HG03354 (cell line): ENCODE results near the gene TARBP2.
A peak's percentile ranks its signal among the peaks of the same experiment; 100 is the strongest.

ENCODE experiments used
- ATAC-seq: cut with Tn5 transposase; IDR thresholded peaks from one replicate; pipeline ENCODE4 v1.9.1; 2021; ENCODE audit warnings: mild to moderate bottlenecking; ENCODE audit not compliant: unreplicated experiment, poor library complexity, severe bottlenecking

TARBP2 gene

DNA sequence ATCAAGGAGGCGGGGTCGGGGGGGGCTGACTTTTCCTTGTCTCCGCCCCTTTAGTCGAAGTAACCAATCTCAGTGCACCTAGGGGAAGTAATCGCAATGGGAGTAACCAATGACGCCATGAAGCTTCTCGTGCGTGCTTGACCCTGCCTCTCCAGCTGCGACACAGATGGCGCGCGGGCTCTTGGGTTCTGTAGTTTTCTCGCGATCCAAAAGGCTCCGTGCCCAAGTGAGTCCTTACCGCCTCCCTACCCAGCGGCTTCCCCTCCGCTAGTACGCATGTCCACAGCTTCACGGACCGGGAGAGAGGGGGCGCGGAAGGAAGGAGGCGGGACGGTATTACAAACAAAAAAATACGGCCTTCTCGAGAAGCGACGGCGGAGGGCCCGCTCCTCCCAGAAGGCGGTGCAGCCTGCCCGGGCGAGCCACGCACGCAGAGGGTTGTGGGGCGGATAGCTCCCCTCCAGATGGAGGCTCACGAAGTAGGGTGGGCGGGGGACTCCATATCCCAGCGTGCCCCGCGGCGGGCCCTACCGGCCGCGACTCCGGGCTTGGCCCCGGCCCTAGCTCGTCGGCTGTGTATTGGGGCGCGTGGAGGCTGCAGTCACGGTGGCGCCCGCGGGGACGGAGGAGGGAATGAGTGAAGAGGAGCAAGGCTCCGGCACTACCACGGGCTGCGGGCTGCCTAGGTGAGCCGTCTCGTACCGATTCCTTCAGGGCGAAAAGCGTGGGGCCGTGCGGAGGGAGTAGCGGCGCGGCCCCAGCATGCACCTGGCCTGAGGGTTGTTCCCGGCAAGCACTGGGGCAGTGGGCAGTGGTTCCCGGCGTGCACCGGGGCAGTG, at the start of gene TARBP2:
Gene TARBP2, plus strand, starts transcription at position 508 of the 839 bp plus-strand sequence. Its CDS starts 126 bp downstream, at position 634.
- peak; percentile 85 for ATAC-seq

GRCh38 chr12:53451661-53452158, 49.4 kb upstream of the TARBP2 start, which contains the start of gene PCBP2:
TSS of gene PCBP2 (plus strand) at chr12:53452102. CDS start at chr12:53454801, 2,699 bp downstream.
- peak; percentile 97 for ATAC-seq

DNA sequence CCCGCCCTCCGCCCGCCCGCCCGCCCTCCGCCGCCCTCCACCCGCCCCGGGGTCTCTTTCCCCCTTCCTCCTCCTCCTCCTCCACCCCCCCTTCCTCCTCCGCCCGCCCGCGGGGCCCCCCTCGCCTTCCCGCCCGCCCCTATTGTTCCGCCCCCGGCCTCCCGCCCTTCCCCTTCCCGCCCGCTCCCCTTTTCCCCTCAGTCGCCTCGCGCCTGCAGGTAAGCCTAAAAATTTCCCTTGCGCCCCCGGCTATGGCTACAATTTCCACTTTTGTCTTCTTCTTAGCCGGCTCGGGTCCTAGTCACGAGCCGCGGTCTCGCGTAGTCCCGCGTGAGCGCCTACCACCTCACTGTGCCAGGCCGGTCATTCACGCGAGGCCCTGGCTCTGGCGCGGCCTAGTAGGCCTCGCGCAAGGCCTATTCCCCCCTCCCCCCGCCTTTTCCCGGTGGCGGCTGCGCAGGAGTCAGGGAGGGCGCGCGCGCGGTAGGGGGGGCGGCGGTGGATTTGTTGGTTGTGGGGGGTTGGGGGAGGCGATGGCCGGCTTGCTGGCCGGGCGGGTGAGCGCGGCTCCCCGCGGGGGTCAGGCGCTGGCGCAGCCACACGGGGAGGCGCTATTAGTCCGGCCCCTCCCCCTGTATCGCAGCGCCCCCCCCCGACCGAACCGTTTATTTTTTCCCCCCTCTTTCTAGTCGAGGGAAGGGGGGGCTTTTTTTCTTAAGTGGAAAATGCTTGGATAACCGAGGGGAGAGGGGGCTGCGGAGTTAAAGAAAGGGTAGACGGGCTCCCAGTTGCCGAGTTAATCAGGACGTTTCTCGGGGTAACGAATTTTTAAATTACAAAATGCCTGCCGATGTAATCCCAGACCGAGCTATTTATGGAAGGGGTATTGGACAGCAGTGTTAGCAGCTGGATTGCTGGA, 48.7 kb upstream of the TARBP2 start:
- ATAC-seq: peak; percentile 31

- ATAC-seq: no peak
Observed at GRCh38 chr12:53453953-53454640, 47.0 kb upstream of the TARBP2 start.

- ATAC-seq: no peak
Observed at GRCh38 chr12:53454707-53455106, 46.4 kb upstream of the TARBP2 start.

DNA sequence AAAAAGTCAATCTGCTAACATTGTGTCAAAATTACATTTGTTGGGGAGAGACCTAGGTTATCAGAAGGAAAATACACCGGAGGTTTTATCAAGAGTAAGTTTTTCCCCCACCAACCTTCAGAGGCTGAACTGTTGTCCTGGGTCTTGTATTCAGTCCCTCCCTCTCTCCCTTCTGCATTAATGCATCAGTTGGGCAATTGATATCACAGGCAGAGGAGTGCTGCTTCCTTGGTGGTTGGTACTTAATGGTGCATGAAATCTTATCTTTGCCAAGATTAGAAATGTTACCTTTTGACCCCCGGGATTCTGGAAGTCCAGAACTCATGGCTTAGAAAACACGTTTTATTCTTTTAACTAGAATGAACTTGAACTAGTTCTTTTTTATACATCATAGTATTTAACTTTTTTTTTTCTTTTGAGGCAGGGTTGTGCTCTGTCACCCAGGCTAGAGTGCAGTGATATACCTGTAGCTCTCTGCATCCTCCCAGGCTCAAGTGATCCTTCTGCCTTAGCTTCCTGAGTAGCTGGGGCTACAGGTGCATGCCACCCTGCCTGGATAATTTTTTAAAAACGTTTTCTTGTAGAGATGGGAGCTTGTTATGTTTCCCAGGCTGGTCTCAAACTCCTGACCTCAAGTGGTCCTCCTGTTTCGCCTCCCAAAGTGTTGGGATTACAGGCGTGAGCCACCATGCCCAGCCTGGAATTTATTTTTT, 44.3 kb upstream of the TARBP2 start:
- ATAC-seq: no peak

GRCh38 chr12:53459097-53459496, 42.0 kb upstream of the TARBP2 start:
- no peak for ATAC-seq

- no peak for ATAC-seq
Observed at GRCh38 chr12:53461059-53461458, 40.0 kb upstream of the TARBP2 start.

GRCh38 chr12:53461591-53461990, 39.5 kb upstream of the TARBP2 start:
- no peak for ATAC-seq

DNA sequence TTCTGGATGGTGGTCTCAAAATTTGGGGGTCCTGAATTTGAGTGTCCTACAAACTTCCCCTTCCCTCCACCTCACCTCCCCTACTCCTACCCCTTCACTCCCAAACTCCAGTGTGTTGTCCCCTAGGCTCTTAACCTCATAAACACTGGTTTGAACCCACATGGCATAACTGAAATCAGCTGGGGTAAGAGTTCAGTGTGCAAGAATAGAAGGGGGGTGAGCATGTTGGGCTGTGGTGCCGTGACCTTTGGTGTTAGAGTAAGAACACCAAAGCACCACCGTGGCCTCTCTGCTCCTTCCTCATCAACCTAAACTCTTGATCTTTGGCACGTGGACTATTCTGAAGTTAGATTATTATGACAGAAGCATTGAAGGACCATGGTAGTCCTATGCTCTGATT, 38.1 kb upstream of the TARBP2 start:
- ATAC-seq: no peak

DNA sequence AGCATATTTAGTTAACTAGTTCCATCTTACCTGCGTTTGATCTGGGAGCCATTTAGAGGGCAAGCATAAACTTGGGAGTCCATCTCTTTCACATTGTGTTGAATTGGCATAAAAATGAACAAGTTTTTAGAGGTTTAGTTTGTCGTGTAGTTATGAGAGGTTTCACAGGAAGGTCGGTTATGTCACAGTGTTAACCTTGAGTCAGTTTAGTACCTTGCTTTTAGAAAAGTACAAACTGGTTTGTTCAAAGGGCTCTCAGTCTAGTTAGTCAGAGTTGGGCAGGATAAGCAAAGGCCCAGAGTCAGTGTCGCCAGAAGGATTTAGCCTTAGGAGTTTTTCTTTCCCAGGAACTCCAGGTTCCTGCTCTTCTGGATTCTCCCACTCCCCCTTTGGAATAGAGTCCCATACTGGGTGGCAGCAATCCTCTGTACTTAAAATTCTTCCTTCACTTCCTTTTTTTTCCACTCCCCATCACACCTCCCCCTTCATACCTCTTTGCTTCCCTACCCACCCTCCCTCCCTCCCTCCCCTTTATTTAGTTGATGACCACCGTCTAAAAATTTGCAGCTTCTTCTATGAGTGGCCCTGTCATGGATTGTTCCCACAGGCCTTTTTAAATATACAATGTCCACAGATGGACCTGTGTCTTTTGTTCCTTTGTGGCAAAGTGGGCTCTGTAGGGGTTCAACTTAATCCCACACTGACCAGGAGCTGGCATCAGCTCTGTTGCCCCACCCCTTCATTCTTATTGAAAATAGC, 37.1 kb upstream of the TARBP2 start:
- ATAC-seq: no peak

- no peak for ATAC-seq
Observed at GRCh38 chr12:53464685-53465418, 36.2 kb upstream of the TARBP2 start.

DNA sequence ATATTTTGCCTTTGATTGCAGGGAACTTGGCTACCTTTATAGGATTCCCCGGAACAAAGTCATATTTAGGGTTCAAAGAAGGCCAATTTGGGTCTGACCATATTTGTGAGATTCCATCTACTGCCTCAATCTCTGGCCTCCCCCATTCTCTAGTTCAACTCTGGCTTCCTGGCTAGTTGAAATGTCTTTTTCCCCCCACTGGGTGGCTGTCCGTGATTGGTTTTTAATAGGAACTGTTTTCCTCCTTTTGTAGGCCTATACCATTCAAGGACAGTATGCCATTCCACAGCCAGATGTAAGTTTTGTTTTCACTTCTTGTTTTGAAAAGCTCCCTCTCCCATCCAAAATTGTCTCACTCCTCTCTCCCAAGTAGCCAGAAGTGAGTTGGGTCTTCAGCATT, 35.4 kb upstream of the TARBP2 start:
- ATAC-seq: no peak

DNA sequence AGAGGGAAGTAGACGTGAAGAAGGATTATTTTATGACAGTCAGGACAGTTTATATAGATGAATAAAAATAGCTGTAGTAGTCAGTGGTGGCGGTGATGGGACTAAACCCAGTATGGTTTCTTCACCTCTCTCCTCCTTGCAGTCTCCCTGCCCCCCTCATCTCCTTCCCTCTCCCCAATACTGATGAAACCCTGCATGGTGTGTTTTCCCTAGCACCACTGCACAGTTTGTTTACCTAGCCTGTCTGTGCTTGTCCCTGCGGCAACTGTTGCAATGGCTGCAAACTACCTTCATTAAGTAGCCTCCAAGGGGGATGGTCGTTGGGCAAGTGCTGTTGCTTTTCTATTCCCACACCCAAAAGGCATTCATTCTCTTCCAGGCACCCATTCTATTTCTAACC, 34.4 kb upstream of the TARBP2 start:
- no peak for ATAC-seq

DNA sequence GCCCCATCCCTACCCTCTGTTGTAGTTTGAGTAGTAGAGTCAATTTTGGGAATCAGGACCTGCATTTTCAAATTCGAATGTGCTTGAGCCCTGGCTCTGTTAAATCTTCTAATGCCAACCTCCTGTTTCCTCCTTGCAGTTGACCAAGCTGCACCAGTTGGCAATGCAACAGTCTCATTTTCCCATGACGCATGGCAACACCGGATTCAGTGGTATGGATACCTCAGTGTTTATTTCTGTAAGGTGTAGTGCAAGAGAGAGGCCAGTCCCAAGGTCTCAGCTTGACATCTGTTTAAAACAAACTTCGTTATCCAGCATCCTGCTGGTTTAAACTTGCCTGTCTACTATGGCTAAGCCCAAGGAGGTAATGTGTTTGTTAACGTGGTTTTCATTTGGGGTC, 34.0 kb upstream of the TARBP2 start:
- ATAC-seq: no peak

DNA sequence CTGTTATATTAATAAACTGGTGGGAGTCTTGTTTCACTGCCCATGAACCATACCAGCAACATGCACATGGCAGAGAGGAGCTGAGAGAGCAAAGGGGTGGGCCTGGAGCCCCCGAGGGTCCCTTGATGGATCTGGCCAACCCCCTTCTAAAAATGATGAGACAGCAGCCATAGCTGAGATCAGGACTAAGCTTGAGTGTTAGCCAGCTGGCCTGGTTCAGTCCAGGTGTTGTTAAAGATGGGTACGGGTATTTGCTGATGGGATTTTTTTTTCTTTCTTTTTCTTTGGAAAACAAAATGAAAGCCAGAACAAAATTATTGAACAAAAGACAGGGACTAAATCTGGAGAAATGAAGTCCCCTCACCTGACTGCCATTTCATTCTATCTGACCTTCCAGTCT, 33.2 kb upstream of the TARBP2 start:
- no peak for ATAC-seq

DNA sequence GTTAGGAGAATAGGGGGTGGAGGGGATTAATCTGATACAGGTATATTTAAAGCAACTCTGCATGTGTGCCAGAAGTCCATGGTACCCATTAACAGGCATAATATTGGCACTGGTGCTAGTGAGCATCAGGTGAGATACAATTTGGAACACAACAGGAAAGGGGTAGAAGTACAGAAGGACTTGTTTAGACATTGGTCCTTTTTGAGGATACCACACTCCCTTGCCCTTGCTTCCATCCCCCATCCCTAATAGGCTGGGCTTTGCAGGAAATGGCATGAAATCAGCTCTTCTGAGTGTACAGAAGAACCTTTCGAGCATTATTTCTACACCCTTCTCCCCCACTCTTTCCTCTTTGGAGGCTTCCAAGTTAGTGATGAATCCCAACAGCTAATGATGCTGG, 32.8 kb upstream of the TARBP2 start:
- no peak for ATAC-seq

DNA sequence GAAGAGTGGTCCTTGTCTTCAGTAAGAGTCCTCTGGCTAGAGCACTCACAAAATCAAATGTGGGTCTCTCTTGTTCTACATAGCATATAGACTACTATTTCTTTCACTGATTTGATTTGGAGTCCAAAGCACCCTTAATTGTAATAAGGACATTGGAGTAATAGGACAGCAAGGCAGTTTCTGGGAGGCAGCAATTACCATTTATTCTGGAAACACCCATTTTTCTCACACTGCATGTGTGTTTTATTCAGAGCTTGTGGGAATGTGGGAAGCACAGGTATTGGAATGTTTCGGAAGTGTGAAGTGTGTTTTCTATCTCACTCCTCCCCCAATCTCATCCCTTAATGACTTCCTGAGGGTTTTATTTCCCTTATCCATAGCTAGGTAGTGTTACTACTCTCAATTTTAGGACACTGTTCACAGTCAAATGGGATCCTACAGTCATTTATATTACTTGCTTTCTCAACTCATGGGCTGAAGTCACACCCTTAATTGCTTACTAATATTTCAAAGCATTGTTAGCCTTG, 29.0 kb upstream of the TARBP2 start:
- no peak for ATAC-seq
